K562 (cell line): Measurements from ENCODE around the gene RDM1.

Experiments
- EZH2 ChIP-seq: IDR thresholded peaks from 2 replicates; pipeline ENCODE4 v1.6.1; 2012; ENCODE audit warnings: low read depth, mild to moderate bottlenecking, inconsistent platforms, low read length, borderline replicate concordance
- MAX ChIP-seq: sonication (generic); formaldehyde crosslinking; IDR thresholded peaks from 2 replicates; pipeline ENCODE4 v1.9.0; 2022; ENCODE audit warnings: mild to moderate bottlenecking, missing genetic modification reagents
- MTA3 ChIP-seq: fragments of 450-650 bp; formaldehyde crosslinking; IDR thresholded peaks from 2 replicates; pipeline ENCODE4 v1.6.1; 2017; ENCODE audit warnings: mild to moderate bottlenecking, borderline replicate concordance
- ZNF282 ChIP-seq: sonication (generic); formaldehyde crosslinking; IDR thresholded peaks from 2 replicates; pipeline ENCODE4 v1.8.1; 2023; ENCODE audit warnings: missing genetic modification reagents
- ZSCAN32 ChIP-seq: fragments of 450-650 bp; formaldehyde crosslinking; IDR thresholded peaks from 2 replicates; pipeline ENCODE4 v1.4.0; 2020; ENCODE audit warnings: mild to moderate bottlenecking, moderate library complexity

GRCh38 chr17:35906191-35906925, 24.2 kb downstream of the RDM1 start:
- no peak for TF ChIP-seq MAX (CRISPR knock-in tag)
- no peak for TF ChIP-seq ZNF282 (CRISPR knock-in tag)
- no peak for TF ChIP-seq MTA3
- TF ChIP-seq EZH2, result no peak
- TF ChIP-seq ZSCAN32 (CRISPR knock-in tag), result no peak
